GM19238 (cell line): ENCODE data around the gene RAB7A.

Experiments
- DNase-seq: peaks from one replicate; pipeline ENCODE4 v3.0.0; 2011; ENCODE audit warnings: low spot score; ENCODE audit not compliant: insufficient read length

RAB7A gene

DNA sequence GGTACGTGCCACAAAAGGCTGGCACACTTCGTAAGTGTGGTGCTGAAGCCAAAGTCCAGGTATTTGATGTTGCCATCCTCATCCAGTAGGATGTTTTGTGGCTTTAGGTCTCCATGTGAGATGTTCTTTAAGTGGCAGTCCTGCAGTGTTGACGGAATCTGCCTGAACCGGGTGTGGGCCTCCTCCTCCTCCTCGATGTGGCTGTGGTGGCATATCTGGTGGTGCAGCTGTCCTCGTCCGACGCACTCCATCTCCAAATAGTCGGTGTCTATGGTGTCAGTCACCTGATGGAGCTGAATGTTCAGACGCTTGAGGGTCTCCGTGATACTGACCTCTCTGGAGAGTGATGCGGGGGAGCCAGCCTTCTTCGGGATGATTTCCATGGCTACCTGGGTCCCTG, 123.0 kb downstream of the RAB7A start:
- no peak for DNase-seq

DNA sequence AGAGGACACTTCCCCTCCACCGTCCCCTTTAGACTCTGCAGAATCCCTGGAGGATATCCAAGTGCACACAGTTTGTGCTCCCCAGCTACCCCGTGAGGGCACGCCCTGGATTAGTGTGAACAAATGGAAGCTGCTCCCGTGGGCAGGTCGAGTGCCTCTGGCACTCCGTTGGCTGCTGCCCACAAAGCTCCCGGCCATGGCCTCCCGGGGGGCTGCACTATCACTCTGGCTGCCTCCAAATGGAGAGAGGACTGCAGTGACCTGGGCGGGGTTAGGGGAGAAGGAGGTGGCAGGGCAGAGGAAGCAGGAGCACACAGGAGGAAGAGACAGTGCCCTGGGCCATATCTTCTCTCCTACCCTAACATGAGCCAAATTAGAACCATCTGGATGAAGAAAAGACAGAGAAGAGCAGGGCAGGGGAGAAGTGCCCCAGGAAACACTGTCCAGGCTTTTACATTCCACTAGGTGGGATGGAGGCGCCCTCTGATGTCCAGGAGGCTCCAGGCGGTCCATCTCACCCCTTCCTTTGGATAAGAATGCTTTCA, 124.0 kb downstream of the RAB7A start:
- DNase-seq, result no peak

DNA sequence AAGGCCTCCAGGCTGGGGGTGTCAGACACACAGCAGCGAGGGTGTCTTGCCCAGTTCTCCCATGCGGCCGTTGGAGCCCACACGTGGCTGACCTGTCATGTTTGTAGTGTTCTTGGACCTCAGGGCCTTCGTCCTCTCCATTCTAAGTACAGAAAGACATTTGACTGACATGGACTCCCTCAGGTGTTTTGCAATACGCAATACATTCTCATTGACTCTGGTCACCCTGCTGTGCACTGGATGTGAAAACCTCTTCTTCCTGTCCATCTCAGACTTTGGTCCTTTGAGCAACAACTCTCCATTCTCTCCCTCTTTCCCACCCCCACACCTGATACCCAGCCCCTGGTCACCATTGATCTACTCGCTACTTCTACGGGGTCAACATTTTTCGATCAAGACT, 124.6 kb downstream of the RAB7A start:
- DNase-seq, result no peak

DNA sequence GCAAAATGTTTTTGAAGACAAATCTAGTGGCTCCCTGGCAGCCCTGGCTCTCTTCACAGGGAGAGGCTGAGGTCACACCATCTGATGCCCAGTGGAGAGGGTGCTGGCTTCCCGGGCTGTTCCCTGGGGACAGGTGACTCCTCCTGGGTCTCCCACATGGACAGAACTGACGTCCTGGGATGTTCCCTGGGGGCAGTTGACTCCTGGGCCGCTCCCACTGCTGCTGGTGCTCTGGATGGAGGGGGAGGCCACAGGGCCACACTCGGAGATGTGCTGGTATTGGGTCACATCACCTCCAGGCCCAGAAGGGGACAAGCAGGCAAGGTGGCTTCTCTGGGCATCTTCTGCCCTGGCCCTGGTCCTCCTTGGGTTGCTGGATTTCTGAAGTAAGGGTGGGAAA, 125.6 kb downstream of the RAB7A start:
- no peak for DNase-seq

DNA sequence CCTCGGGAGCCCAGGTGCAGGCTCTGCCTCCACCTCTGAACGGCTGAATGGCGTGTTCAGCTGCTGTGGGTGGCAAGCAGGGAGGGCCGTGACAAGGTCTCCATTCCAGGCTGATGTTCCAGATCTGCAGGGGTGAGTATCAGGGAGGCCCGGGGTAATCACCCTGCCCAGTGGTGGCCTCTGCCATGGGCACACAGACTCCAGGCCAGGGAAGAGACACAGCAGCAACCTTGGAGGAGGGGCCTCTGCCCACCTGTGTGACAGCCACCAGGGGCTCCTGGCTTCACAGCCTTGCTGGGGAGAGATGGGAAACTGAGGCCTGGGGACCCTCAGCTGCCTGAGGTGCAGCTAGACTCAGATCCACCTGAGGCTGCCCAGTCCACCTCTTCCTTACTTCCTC, 127.8 kb downstream of the RAB7A start:
- DNase-seq, result no peak

DNA sequence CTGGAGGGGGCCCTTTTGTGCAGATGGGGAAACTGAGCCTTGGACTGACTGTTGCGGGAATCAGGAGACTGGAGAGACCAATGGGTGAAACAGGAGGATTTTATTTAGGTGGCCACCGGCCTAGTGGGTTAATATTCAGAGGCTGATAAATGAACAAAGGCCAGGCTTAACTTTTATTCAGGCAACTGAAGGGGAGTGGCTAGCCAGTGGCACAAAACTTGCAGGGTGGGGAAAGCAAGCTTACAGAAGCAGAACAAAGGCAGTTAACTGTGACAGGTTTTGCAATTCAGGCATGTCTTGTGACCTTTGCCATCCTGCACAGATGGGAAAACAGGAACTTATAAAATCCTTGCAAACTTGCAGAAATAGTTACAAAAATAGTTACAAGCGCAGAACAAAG, 128.5 kb downstream of the RAB7A start:
- DNase-seq, result no peak

DNA sequence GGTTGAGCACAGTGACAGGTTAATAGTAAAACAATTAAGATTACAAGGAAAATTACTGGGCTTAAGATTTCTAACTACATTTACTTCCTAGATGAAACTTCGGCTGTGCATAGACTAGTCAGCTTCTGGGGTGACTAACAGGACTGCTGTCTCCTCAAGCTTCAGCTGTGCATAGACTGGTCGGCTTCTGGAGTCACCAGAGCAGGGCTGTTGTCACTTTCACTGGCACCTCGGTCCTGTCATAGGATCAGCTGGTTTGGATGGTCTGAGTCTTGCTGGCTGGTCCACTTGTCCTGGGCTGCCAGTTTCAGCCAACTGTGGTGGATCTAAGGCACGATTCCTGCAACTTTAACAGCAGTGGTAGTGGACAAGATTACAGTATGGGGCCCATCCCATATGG, 129.6 kb downstream of the RAB7A start:
- DNase-seq, result no peak

DNA sequence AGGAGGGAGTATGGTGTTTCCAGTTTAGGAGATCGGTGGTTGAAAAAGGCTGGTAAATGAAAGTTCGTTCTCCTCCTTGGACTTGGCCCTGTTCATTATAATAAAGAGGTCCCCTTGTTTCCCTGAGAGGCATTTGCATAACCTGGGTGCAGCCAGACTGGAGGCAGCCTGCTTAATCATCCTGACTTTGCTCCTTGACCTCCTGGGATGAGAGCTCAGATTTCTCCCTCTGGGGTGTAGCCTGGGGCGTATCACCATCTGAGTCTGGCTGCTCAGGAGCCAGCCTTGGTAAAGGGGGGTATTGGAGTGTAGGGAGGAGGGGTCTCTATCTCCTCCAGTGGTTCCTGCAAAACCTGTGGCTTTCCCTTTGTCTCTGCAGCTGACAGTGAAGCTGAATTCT, 132.2 kb downstream of the RAB7A start:
- no peak for DNase-seq

DNA sequence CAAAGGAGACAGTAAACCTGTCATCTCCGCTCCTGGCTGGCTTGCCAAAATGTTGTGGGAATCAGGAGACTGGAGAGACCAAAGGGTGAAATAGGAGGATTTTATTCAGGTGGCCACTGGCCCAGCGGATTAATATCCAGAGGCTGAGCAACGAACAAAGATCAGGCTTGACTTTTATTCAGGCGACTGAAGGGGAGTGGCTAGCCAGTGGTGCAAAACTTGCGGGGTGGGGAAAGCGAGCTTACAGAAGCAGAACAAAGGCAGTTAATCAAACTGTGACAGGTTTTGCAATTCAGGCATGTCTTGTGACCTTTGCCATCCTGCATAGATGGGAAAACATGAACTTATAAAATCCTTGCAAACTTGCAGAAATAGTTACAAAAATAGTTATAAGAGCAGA, 133.6 kb downstream of the RAB7A start:
- DNase-seq, result no peak

DNA sequence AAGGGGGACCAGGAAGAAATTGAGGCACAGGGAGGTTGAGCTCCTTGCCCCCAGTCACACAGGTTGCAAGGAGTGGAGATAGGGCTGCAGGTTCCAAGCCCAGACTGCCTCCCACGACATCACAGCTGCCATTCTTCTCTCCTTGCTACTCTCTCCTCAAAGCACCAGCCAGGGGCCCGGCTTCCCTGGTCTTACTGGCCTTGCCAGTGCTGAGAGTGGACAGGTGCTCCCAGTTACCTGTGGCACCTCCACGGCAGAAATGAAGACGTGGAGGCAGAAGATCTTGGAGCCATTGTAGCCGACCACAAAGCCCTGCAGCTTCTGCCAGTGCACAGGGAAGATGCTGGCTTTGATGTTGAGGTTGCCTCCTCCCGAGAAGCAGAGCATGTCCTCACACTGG, 135.5 kb downstream of the RAB7A start:
- no peak for DNase-seq

DNA sequence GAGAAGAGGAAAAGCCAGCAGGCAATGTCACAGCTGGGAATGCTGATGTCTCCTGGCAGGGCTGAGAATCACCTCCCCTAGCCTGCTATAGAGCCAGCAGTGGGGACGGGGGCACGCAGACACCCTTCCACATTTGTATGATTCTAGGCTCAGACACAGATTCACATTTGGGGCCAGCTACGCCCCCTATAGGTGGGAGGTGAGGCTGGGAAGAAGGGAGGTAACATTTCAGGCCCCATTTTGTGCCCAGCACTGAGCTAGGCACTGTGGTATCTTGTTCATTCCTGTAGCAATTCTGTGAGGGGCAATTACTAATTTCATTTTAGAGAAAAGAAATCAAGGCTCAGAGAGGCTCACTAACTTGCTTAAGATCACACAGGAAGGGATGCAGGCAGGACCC, 137.6 kb downstream of the RAB7A start:
- no peak for DNase-seq
